T-helper 1 cell treated with Interleukin-12 subunit alpha and Interleukin-12 subunit beta and Interleukin-4 antibody, amounts not matched to agents 30 ng/mL and 1 ng/mL, for 36 hours (primary cell): ENCODE data around the gene TMPRSS4. TPM values are rescaled to one million over a fixed set of nuclear protein-coding genes. Genes with fewer than 3 reads are reported as not detected.

Experiments
- total RNA-seq: library from RNA; stranded (reverse); gene quantifications from 2 replicates; pipeline ENCODE4 v1.2.3, GENCODE V29; 2022

The TMPRSS4 gene
- total RNA-seq, 1 donor from 2014 or later, result not detected

Other genes with a start within 250 kb of the TMPRSS4 start
- gene FXYD6, start 200.4 kb upstream of the TMPRSS4 start, total RNA-seq, result not detected in 2 replicates
- 1.7 and 2.0 TPM in 2 replicates for gene TMPRSS13, start 147.7 kb upstream of the TMPRSS4 start, total RNA-seq
- 280 and 285 TPM in 2 replicates for gene IL10RA, start 90.7 kb upstream of the TMPRSS4 start, total RNA-seq
- gene SMIM35, start 9.9 kb downstream of the TMPRSS4 start, total RNA-seq, result 0.25 and 0.49 TPM in 2 replicates
- 0.17 and 0.29 TPM in 2 replicates for gene SCN4B, start 75.7 kb downstream of the TMPRSS4 start, total RNA-seq
- gene SCN2B, start 99.6 kb downstream of the TMPRSS4 start, total RNA-seq, result not detected in 2 replicates
- 53.1 and 55.6 TPM in 2 replicates for gene JAML, start 147.9 kb downstream of the TMPRSS4 start, total RNA-seq
- gene MPZL3, start 175.3 kb downstream of the TMPRSS4 start, total RNA-seq, result 19.7 and 23.9 TPM in 2 replicates
- 3.9 and 4.8 TPM in 2 replicates for gene MPZL2, start 187.2 kb downstream of the TMPRSS4 start, total RNA-seq
- 684 and 696 TPM in 2 replicates for gene CD3E, start 227.7 kb downstream of the TMPRSS4 start, total RNA-seq